Measurements from ENCODE around the gene TTYH3. TPM values are rescaled to one million over a fixed set of nuclear protein-coding genes. Genes with fewer than 3 reads are reported as not detected.

The TTYH3 gene
- total and polyA plus RNA-seq, 2 of the 8 experiments (the other 6 are each of a cell fraction or from before 2014, with no cell fraction given) = 66.2 to 169 TPM

- Histone ChIP-seq H2AFZ (ENCODE audit: low read length) (no peak overlapping the region), H3K4me3 (ENCODE audit: extremely low read depth in 1 of 4, insufficient read depth in 2 of 4, low read depth in 3 of 4, low read length in 4 of 4) (no peak overlapping the region), H3K56ac (replicated peaks; ENCODE audit: insufficient read length, low read depth, low read length) (no peak overlapping the region), H3K14ac (ENCODE audit: insufficient read length) (no peak overlapping the region), H3K9me3 (ENCODE audit: insufficient read depth in 2 of 2, low read depth in 1 of 2, low read length in 1 of 2) (no peaks in the 10 kb centered on the region), H3K9ac (replicated peaks in 1 of 4; ENCODE audit: extremely low read depth in 1 of 4, low read depth in 3 of 4, low read length in 3 of 4) (no peak overlapping the region), H3K4ac (replicated peaks; ENCODE audit: insufficient read length, low read depth, low read length) (no peak overlapping the region), H2BK15ac (ENCODE audit: low read length) (no peak overlapping the region), H3K23me2 (ENCODE audit: low read depth, low read length) (peaks cover 5% of the 10 kb centered on the region; the same call in 1 of the 2 replicates), H2BK20ac (ENCODE audit: low read length) (no peak overlapping the region), H3K79me2 (ENCODE audit: control insufficient read depth in 1 of 2, insufficient read depth in 2 of 2, low read length in 2 of 2) (no peaks in the 10 kb centered on the region), H2BK120ac (replicated peaks; ENCODE audit: low read depth, low read length) (no peak overlapping the region), H4K8ac (ENCODE audit: extremely low read depth, insufficient read depth, low read length) (no peak overlapping the region), H2BK5ac (ENCODE audit: low read depth, low read length) (no peak overlapping the region), H2AK5ac (ENCODE audit: low read depth, low read length) (no peak overlapping the region), H3K79me1 (ENCODE audit: low read depth, low read length) (peaks cover 3% of the 10 kb centered on the region; the same call in 1 of the 2 replicates), H2BK12ac (ENCODE audit: low read depth, low read length) (no peak overlapping the region), H4K5ac (ENCODE audit: insufficient read length, low read depth, low read length) (no peak overlapping the region), H3K27ac (ENCODE audit: low read depth, low read length) (no peak overlapping the region), H3K36me3 (ENCODE audit: control insufficient read depth in 2 of 4, insufficient read depth in 4 of 4, low read length in 3 of 4) (peaks cover 8 to 38% (median 16%) of the 10 kb centered on the region in 4 experiments; a peak in 7 of 8 replicates), H3K4me2 (ENCODE audit: insufficient read depth in 1 of 2, low read depth in 2 of 2, low read length in 2 of 2) (no peak overlapping the region), H3K23ac (ENCODE audit: insufficient read length) (no peak overlapping the region), H3K18ac (ENCODE audit: extremely low read depth, low read length) (no peak overlapping the region), H3K4me1 (replicated peaks in 1 of 4; ENCODE audit: control insufficient read depth in 3 of 4, insufficient read depth in 4 of 4, low read length in 3 of 4) (peaks cover 0 to 2% (median under 1%) of the 10 kb centered on the region in 4 experiments; a peak in 1 of 7 replicates), H3K27me3 (replicated peaks in 1 of 4; ENCODE audit: control insufficient read depth in 3 of 4, extremely low read depth in 1 of 4, insufficient read depth in 3 of 4, low read length in 3 of 4) (no peaks in the 10 kb centered on the region; a peak in 2 of 7 replicates), H4K91ac (replicated peaks; ENCODE audit: insufficient read length, low read length) (no peak overlapping the region), H4K20me1 (replicated peaks in 1 of 2; ENCODE audit: control insufficient read depth in 1 of 2, insufficient read depth in 2 of 2, low read length in 2 of 2) (peaks cover 0 to 22% of the 10 kb centered on the region in 2 experiments)
- ChIA-PET CTCF (ENCODE audit: partially characterized antibody) (interaction anchor here (0.6 to 4.0 kb wide), 10 partner anchors 8 to 235 kb away, joined by 3 to 27 read pairs (median 5); no protein-coding TSS in a partner anchor), POLR2A (ENCODE audit: partially characterized antibody) (interaction anchor here (0.7 to 5.1 kb wide), 6 partner anchors 8 to 27 kb away, joined by 3 to 20 read pairs (median 7); partner anchors contain the start of gene TTYH3)
- DNase-seq (ENCODE audit: low read depth in 1 of 2, low spot score in 2 of 2) (no peak), FAIRE-seq (no peak)
- 93% methylated on average over 15 of the region's 15 CpGs; no CpG with 5 or more reads in 1 of the 2 experiments for WGBS, 2 experiments (ENCODE audit: extremely low coverage in 1 of 2, insufficient coverage in 1 of 2, insufficient read length in 1 of 2, insufficient replicate concordance in 2 of 2, low coverage in 1 of 2, low lambda C conversion rate in 2 of 2, missing lambda C conversion rate in 1 of 2)
Observed at GRCh38 chr7:2658941-2659340, 27.2 kb downstream of the TTYH3 start.

All from H1 (cell line).